HepG2 (cell line): ENCODE measurements around the gene TGM6. TPM values are rescaled to one million over a fixed set of nuclear protein-coding genes. Genes with fewer than 3 reads are reported as not detected.

Experiments used
- ATAC-seq: fragments of 200-7000 bp; cut with Tn5 transposase; 3 replicates; pipeline ENCODE4 v1.9.1; 2020; ENCODE audit warnings: mild to moderate bottlenecking, moderate library complexity
- BruUV-seq: library from RNA; stranded (reverse); fragments of 400-500 nt; replicated peaks from 2 replicates; lab custom pipeline; 2021; lab: Mats Ljungman, UMichigan
- CTCF ChIA-PET: fragments of 300-600 bp; formaldehyde crosslinking; extraction: SDS; loops from one replicate; lab custom pipeline; 2021; ENCODE audit warnings: low total read pairs, inconsistent platforms, low intra/inter-chr PET ratio; lab: Yijun Ruan, JAX
- POLR2A ChIA-PET: fragments of 350-600 bp; sonication (Branson Sonifier 250); formaldehyde crosslinking; loops from one replicate; lab custom pipeline; 2020; ENCODE audit warnings: antibody characterized with exemption, inconsistent platforms; lab: Yijun Ruan, JAX
- DNase-seq: peaks from one replicate; pipeline ENCODE4 v3.0.0-alpha.2; 2015; ENCODE audit warnings: low spot score
- FAIRE-seq: peaks from 3 replicates; lab custom pipeline; 2011; peaks lifted over from hg19 to GRCh38; lab: Jason Lieb, UNC
- H2AFZ ChIP-seq: one replicate; pipeline ENCODE4 v1.6.1; 2011; ENCODE audit warnings: low read length, inconsistent platforms
- H3K27ac ChIP-seq: fragments of 300-600 bp; 3 replicates; pipeline ENCODE4 v1.8.0; 2011; ENCODE audit warnings: mixed run types, mild to moderate bottlenecking, mixed read lengths, low read length, inconsistent platforms; ENCODE audit not compliant: insufficient read depth; ENCODE audit errors: extremely low read length
- H3K27me3 ChIP-seq, 2 experiments: fragments of 200-600 bp in 1 of 2; 2 replicates in 1 of 2; 3 replicates in 1 of 2; pipeline versions ENCODE4 v1.6.0 to v1.8.0; 2011; ENCODE audit warnings: low read length in 2 of 2, mild to moderate bottlenecking in 2 of 2, moderate library complexity in 2 of 2, inconsistent platforms in 1 of 2; ENCODE audit not compliant: insufficient read depth in 2 of 2, control insufficient read depth in 1 of 2
- H3K36me3 ChIP-seq, 2 experiments: fragments of 200-600 bp in 1 of 2; replicated peaks in 1 of 2; 2 replicates in 1 of 2; 3 replicates in 1 of 2; pipeline versions ENCODE4 v1.5.1 to v1.8.0; 2011; ENCODE audit warnings: low read length in 2 of 2, inconsistent platforms in 1 of 2; ENCODE audit not compliant: insufficient read depth in 2 of 2, control insufficient read depth in 1 of 2
- H3K4me1 ChIP-seq: 2 replicates; pipeline ENCODE4 v1.5.1; 2012; ENCODE audit warnings: low read length, inconsistent platforms; ENCODE audit not compliant: insufficient read depth
- H3K4me2 ChIP-seq: 2 replicates; pipeline ENCODE4 v1.6.0; 2011; ENCODE audit warnings: low read depth, low read length, inconsistent platforms
- H3K4me3 ChIP-seq, 3 experiments: fragments of 200-600 bp in 1 of 3; sonication (generic), shearing (Covaris generic) in 1 of 3; replicated peaks in 1 of 3; 2 replicates each; pipeline ENCODE4 v1.5.1; 2011 to 2016; ENCODE audit warnings: low read length in 3 of 3, inconsistent platforms in 2 of 3, low read depth in 2 of 3, mild to moderate bottlenecking in 2 of 3, control low read depth in 1 of 3, mixed read lengths in 1 of 3; ENCODE audit not compliant: insufficient read depth in 1 of 3
- H3K79me2 ChIP-seq: one replicate; pipeline ENCODE4 v1.6.1; 2011; ENCODE audit warnings: low read length, inconsistent platforms; ENCODE audit not compliant: insufficient read depth
- H3K9ac ChIP-seq: 2 replicates; pipeline ENCODE4 v1.6.0; 2011; ENCODE audit warnings: mild to moderate bottlenecking, low read depth, low read length, inconsistent platforms; ENCODE audit not compliant: insufficient read depth
- H3K9me3 ChIP-seq: 2 replicates; pipeline ENCODE4 v1.5.1; 2012; ENCODE audit warnings: mild to moderate bottlenecking, low read length
- H4K20me1 ChIP-seq: 2 replicates; pipeline ENCODE4 v1.6.0; 2011; ENCODE audit warnings: inconsistent platforms, mild to moderate bottlenecking, low read length, moderate library complexity; ENCODE audit not compliant: insufficient read depth
- KMT2A ChIP-seq: sonication (generic); formaldehyde crosslinking; IDR thresholded peaks from 2 replicates; pipeline ENCODE4 v1.4.0; 2020; ENCODE audit warnings: missing genetic modification reagents
- NONO ChIP-seq, 2 experiments: fragments of 450-650 bp in 1 of 2; sonication (generic) in 1 of 2; formaldehyde crosslinking in 1 of 2; IDR thresholded peaks in 1 of 2; conservative IDR thresholded peaks in 1 of 2; 2 replicates each; pipeline versions ENCODE4 v1.6.1 to v1.8.0; 2017 to 2022; ENCODE audit warnings: mild to moderate bottlenecking in 1 of 2, missing genetic modification reagents in 1 of 2, moderate library complexity in 1 of 2
- SAP130 ChIP-seq: IDR thresholded peaks from 2 replicates; pipeline ENCODE4 v1.6.1; 2016; ENCODE audit warnings: low read depth
- SATB2 ChIP-seq: sonication (generic); formaldehyde crosslinking; IDR thresholded peaks from 2 replicates; pipeline ENCODE4 v1.5.0; 2020; ENCODE audit warnings: missing genetic modification reagents
- SNAPC2 ChIP-seq: sonication (generic); formaldehyde crosslinking; IDR thresholded peaks from 2 replicates; pipeline ENCODE4 v1.8.1; 2022; ENCODE audit warnings: mild to moderate bottlenecking, missing genetic modification reagents
- SUZ12 ChIP-seq: fragments of 150-350 bp; IDR thresholded peaks from 2 replicates; pipeline ENCODE4 v1.6.1; 2014; ENCODE audit warnings: low read depth, low read length
- ZBTB38 ChIP-seq: sonication (generic); formaldehyde crosslinking; IDR thresholded peaks from 2 replicates; pipeline ENCODE4 v1.5.1; 2020; ENCODE audit warnings: mild to moderate bottlenecking, missing genetic modification reagents
- ZFP36L1 ChIP-seq: sonication (generic); formaldehyde crosslinking; IDR thresholded peaks from 2 replicates; pipeline ENCODE4 v1.8.0; 2022; ENCODE audit warnings: mild to moderate bottlenecking, missing genetic modification reagents, moderate library complexity
- ZMAT3 ChIP-seq: sonication (generic); formaldehyde crosslinking; conservative IDR thresholded peaks from 2 replicates; pipeline ENCODE4 v1.7.0; 2021; ENCODE audit warnings: missing genetic modification reagents
- ZNF335 ChIP-seq: sonication (generic); formaldehyde crosslinking; IDR thresholded peaks from 2 replicates; pipeline ENCODE4 v1.4.0; 2020; ENCODE audit warnings: missing genetic modification reagents
- ZNF383 ChIP-seq: sonication (generic); formaldehyde crosslinking; IDR thresholded peaks from 2 replicates; pipeline ENCODE4 v1.4.0; 2020; ENCODE audit warnings: missing genetic modification reagents, mild to moderate bottlenecking, borderline replicate concordance
- ZNF496 ChIP-seq: sonication (generic); formaldehyde crosslinking; IDR thresholded peaks from 2 replicates; pipeline ENCODE4 v1.8.1; 2023; ENCODE audit warnings: mild to moderate bottlenecking, moderate library complexity, missing genetic modification reagents; ENCODE audit not compliant: insufficient replicate concordance
- ZNF629 ChIP-seq: sonication (generic); formaldehyde crosslinking; conservative IDR thresholded peaks from 2 replicates; pipeline ENCODE4 v1.5.0; 2020; ENCODE audit warnings: missing genetic modification reagents
- ZNF772 ChIP-seq: sonication (generic); formaldehyde crosslinking; IDR thresholded peaks from 2 replicates; pipeline ENCODE4 v1.5.0; 2020; ENCODE audit warnings: mild to moderate bottlenecking, missing genetic modification reagents
- WGBS: methylation state at CpG from one replicate; pipeline ENCODE4 v1.1.6; 2017; ENCODE audit warnings: low lambda C conversion rate; 5-methylcytosine and 5-hydroxymethylcytosine counted together
- in situ Hi-C: cut with HindIII; loops from 2 replicates; pipeline ENCODE4 v1.10.0; 2017; ENCODE audit warnings: low pct_unique_long_range_greater_than_20kb; ENCODE audit not compliant: extremely low pct_ligation_motif_present
- intact Hi-C: fragments of 100-400 bp; cut with micrococcal nuclease; formaldehyde crosslinking; loops from one replicate; pipeline ENCODE4 v1.10.0; 2022; ENCODE audit not compliant: unreplicated experiment
- polyA plus RNA-seq, 8 experiments: library from polyadenylated mRNA; depleted of rRNA in 3 of 8; stranded (reverse) in 7 of 8; unstranded in 1 of 8; fragments of >200 nt; fragmentation: Illumina TruSeq in 4 of 8; extraction: Trizol in 4 of 8; gene quantifications; 2 replicates each; pipeline versions ENCODE4 v1.2.1 to v1.2.3, GENCODE V29; 2011 to 2016; ENCODE audit warnings: low read depth in 4 of 8, missing spikeins in 1 of 8, mixed read lengths in 1 of 8; ENCODE audit not compliant: insufficient read depth in 1 of 8
- total RNA-seq, 5 experiments: library from RNA; depleted of rRNA; stranded (reverse); fragments of >200 nt; fragmentation: Illumina TruSeq; extraction: Trizol; gene quantifications; 2 replicates each; pipeline ENCODE4 v1.2.3, GENCODE V29; 2016; ENCODE audit warnings: low read depth in 1 of 5

The TGM6 gene
- total and polyA plus RNA-seq, 2 of the 13 experiments (the other 11 are each of a cell fraction or from before 2014, with no cell fraction given): not detected

DNA sequence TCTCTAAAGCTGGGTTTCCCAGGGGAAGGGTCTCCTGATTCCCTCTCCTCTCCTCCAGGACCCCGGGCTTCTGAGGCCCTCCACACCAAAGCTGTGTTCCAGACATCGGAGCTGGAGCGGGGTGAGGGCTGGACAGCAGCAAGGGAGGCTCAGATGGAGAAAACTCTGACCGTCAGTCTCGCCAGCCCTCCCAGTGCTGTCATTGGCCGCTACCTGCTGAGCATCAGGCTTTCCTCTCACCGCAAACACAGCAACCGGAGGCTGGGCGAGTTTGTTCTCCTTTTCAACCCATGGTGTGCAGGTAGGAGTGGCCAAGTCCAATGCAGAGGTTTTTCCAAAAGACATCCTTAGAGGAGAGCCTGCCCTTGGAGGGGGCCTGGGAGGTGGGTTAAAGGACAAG lies 14.4 kb downstream of the TGM6 start:
- no peak for ATAC-seq
- no peak overlapping the region for H3K4me2 ChIP-seq
- H3K36me3 ChIP-seq: no peaks in the 10 kb centered on the region
- ChIA-PET POLR2A (no interaction called here), CTCF (no interaction called here)
- H3K79me2 ChIP-seq: no peaks in the 10 kb centered on the region
- H3K27me3 ChIP-seq: peaks cover 12 to 53% of the 10 kb centered on the region in 2 experiments
- no peaks in the 10 kb centered on the region for H3K9me3 ChIP-seq
- H3K9ac ChIP-seq: no peak overlapping the region
- H3K27ac ChIP-seq: no peak overlapping the region
- H2AFZ ChIP-seq: no peak overlapping the region
- intact Hi-C loops: no loop called here
- WGBS: 2% methylated on average over 9 of the region's 9 CpGs
- H3K4me1 ChIP-seq: no peaks in the 10 kb centered on the region
- H4K20me1 ChIP-seq: no peaks in the 10 kb centered on the region
- BruUV-seq: no TSS peak
- no peak for TF ChIP-seq ZNF772 (CRISPR knock-in tag)
- TF ChIP-seq ZBTB38 (CRISPR knock-in tag): no peak
- TF ChIP-seq SATB2: no peak
- no peak for TF ChIP-seq ZFP36L1
- TF ChIP-seq NONO (IDR thresholded peaks at IDR 0.05): no peak
- no peak for TF ChIP-seq NONO (CRISPR knock-in tag; conservative IDR thresholded peaks at IDR 0.05)
- no peak for TF ChIP-seq SAP130 (CRISPR knock-in tag)
- TF ChIP-seq ZNF335 (CRISPR knock-in tag): no peak
- TF ChIP-seq SNAPC2 (CRISPR knock-in tag): no peak
- no peak for TF ChIP-seq SUZ12
- TF ChIP-seq ZNF629: no peak
- TF ChIP-seq ZNF496 (CRISPR knock-in tag): no peak
- TF ChIP-seq ZMAT3: no peak
- no peak for TF ChIP-seq KMT2A (CRISPR knock-in tag)
- no peak for TF ChIP-seq ZNF383
- no peak for DNase-seq
- no peak overlapping the region for H3K4me3 ChIP-seq
- FAIRE-seq: no peak
- in situ Hi-C loops: no loop called here
